ENCODE measurements around the gene GPR4.
"Not testable (repeated sequence)": the region's sequence is repeated elsewhere in the genome, so short reads cannot be mapped to it uniquely, and the experiment has no call there.

The GPR4 gene

DNA sequence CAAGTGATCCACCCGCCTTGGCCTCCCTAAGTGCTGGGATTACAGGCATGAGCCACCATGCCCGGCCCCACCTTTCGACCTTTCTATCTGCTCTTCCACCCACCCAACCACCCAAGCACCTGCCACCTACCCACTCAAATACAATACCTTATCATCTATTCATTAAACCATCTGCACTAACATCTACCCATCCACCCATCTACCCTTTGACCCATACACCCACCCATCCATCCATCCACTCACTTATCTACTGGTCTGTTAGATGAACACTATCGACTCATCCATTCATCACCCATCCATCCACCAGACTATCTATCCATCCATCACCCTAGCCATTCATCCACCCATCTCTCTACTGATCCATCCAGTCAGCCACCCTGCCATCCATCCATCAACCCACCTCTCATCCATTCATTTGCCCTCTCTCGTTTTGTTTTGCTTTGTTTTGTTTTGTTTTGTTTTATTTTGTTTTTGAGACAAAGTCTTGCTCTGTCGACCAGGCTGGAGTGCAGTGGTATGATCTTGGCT is 20.0 kb upstream of the GPR4 start:
- DNase-seq, result no peak

DNA sequence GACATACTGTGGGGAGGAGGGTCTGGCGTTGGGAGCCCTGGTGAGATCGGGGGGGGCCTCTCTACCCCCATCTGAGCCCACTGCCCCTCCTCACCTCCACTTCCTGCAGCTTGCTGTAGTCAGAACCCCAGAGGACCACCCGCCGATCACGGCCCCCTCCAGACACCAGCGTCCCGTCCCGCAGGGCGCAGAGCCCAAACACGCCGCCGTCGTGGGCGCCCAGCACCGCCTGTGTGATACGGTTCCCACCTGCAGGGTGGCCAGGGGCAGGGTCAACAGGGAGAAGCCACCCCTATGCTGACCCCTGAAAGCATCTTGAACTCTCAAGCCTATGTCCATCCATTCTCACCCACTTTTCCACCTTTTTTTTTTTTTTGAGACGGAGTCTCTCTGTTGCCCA is 19.4 kb upstream of the GPR4 start:
- no peak for DNase-seq

DNA sequence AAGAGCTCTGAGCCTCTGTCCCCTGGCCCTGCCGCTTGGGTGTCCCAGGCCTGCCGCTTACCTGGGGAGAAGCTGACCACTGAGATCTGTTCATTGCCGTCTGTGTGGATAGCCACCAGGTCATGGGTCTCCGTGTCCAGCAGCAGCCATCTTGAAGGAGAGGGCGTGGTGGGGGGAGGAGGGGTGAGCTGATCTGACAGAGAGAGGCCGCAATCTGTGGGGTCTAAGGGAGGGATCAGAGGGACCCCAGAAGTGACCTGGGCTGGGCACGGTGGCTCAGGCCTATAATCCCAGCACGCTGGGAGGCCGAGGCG is 14.6 kb upstream of the GPR4 start:
- no peak for DNase-seq

DNA sequence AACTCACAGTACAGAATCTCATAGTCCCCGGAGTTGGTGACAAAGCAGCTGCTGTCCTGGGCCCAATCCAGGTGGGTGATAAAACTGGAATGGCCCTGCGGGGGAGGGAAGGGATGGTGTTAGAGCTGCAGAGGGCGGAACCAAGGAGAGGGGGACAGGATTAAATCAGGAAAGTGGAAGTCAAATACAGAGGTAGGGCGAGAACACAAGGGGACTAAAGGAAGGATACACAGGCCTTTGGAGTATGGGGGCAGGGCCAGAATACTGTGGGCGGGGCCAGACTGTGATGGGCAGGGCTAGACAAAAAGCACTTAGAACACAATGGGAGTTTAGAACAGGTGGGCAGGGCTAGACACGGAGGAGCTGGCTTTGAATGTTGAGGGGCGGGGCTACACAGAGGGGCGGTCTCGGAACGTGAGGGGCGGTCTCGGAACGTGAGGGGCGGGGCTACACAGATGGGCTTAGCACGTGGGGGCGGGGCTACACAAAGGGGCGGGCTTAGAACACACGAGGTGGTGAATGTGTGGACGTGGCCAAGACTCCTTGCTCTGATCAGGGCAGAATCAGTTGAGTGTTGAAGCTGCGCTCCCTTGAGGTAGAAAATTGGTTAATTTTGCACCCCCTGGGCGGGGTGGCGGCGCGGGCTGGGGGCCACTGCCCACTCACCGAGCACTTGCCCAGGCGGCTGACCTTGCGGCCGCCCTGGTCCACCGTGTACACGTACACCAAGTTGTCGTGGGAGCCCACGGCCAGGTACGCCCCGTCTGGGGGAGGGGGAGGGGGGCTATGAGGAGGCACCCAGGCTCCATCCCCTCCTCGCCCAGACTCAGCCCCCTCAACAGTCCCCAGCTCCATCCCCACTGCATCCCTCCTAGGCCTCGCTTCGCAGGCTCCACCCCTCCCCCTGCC is 14.0 kb upstream of the GPR4 start:
- DNase-seq, result peak; percentile 14

DNA sequence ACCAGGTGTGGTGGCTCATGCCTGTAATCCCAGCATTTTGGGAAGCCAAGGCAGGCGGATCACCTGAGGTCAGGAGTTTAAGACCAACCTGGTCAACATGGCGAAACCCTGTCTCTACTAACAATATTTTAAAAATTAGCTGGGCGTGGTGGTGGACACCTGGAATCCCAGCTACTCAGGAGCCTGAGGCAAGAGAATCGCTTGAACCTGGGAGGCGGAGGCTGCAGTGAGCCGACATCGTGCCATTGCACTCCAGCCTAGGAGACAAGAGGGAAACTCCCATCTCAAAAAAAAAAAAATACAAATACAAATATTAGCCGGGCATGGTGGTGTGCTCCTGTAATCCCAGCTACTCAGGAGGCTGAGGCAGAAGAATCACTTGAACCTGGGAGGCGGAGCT is 13.0 kb upstream of the GPR4 start:
- DNase-seq, result not testable (repeated sequence)

DNA sequence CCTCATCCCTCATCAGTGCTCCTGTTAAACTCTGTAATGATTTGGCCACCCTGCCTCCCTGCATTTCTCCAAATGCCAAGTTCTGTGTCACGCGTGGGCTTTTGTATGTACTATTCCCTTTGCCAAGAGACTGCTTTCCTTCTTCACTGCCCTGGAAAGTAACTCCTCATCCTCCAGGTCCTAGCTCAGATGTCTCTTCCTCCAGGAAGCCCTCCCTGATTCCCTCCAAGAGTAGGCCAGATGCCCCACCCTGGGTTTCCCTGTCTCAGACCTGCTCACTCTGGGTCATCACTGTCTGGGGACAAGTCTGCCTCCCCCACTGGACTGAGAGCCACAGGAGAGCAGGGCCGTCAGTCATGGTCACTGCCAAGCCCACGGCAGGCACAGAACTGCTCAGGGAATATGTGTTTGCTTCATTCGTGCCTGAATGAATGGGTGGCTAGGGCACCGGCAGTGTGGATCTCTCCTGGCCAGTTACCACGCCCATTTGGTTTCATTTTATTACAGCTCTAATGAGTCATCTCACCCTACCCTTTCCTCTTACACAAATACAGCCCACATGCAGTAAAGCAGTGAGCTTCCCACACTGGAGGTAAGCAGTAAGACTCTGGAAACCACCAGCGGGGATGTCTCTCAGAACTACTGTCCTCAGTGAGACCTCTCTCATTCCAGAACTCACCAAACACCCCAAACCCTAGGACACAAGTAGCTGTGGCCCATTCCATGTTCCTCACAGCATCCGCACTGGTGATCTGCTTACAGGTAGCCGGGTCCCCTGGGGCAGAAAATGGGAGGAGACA is 12.1 kb upstream of the GPR4 start:
- DNase-seq, result no peak

DNA sequence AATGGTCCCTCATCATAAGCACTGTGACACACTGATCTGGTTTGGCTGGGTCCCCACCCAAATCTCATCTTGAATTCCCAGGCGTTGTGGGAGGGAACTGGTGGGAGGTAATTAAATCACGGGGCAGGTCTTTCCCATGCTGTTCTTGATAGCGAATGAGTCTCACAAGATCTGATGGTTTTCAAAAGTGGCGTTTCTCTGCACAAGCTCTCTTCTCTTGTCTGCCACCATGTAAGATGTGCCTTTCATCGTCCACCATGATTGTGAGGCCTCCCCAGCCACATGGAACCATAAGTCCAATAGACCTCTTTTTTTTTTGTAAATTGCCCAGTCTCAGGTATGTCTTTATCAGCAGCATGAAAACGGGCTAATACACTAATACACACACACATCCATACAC is 6.9 kb upstream of the GPR4 start:
- DNase-seq, result no peak

DNA sequence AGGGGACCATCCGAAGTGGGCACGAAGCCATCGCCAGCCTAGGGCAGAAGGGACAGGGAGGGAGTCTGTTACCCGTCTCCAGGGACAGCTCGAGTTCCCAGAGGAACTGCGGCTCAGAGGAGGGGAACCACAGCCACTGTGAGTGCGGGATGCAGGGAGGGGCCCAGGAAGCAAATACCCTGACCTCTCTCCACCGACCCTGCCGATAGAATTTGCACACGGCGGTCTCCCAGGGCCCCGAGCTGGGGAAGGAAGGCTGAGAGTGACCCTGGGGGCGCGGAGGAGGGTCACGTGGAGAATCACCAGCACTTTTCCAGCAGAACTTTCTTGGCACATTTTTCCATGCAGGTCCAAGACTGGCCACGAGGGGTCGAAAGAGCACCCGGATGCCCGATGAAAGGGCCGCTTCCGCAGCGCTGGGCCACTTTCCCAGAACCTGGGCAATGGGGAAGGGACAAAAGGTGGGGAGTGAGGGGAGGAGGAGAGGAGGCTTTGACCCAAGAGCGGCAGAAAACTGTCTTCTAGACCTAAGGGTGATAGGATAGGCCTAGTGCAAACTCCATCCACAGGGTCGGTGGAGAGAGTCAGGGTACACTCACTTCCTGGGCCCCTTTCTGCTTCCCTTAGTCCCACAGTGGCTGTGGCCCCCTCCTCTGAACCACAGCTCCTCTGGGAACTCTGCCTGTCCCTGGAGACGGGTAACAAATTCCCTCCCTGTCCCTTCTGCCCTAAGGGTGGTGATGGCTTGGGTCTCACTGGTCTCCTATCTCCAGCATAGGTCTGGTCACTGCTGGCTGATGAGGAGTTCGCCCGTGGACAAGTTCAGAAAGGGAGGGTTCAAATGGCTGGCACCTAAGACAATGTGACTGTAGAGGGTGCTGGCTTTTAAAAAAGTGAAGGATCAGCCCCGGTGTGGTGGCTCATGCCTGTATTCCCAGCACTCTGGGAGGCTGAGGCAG is 5.3 kb upstream of the GPR4 start:
- peak; percentile 9 for DNase-seq

DNA sequence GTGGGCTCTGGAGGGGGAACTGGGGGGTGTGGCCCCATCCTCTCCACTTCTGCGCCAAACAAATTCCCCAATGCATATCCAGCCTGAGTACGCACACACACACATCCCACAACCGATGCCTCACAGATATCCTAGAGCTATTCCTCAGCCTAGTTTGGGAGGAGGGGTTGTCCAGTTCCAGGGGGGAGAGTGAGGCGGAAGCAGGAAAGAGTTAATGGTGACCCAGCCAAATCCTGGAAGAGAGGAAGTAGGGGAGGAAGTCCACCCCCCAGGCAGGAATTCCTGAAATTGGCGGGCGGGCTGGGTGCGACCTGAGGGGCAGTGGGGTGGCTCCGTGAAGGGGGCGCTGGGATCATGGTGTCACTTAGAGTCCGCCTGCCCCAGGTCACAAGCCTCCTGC is 897 bp downstream of the GPR4 start:
- no peak for DNase-seq

DNA sequence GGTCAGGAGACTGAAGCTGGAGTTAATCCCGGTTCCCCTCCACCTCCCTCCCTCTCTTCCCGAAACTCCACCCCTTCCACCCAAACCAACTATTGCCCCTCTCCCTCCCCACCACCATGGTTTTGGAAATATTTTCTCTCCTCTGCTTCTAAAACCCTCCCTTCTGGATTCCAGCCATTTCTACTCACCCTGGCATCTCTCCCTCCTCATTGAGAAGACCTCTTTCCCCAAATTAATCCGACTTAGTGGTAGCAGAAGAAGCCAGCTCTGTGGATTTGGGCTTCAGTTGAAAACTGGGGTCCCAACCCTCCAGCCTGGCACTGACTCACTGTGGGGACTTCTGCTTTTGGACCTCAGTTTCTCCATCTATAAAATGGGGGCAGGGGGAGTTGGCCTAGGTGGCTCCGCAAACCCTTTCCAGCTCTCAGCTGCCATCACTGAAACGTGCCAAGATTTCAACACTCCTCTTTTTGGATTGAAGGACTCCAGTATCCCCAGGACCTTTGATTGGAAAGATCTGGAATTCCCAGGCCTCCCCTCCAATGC is 1.6 kb downstream of the GPR4 start:
- no peak for DNase-seq

DNA sequence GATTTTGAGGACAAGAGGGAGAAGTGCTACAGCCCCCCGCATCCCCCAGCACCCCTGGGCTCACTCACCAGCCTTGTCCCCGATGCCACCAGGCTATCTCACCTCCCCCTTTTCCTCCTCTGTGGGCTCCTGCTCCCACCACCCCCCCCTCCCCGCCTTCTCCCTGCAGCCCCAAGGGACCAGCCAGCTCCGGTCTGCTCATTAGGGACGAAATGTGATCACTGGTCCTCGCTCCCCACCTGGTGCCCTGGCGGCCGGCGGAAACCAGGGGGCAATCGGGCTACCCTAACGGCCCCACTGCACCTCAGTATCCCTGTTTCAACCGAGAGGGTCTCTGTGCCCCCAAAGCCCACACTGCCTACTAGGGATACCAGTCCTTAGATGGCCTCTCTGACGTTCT is 2.7 kb downstream of the GPR4 start:
- DNase-seq, result no peak

DNA sequence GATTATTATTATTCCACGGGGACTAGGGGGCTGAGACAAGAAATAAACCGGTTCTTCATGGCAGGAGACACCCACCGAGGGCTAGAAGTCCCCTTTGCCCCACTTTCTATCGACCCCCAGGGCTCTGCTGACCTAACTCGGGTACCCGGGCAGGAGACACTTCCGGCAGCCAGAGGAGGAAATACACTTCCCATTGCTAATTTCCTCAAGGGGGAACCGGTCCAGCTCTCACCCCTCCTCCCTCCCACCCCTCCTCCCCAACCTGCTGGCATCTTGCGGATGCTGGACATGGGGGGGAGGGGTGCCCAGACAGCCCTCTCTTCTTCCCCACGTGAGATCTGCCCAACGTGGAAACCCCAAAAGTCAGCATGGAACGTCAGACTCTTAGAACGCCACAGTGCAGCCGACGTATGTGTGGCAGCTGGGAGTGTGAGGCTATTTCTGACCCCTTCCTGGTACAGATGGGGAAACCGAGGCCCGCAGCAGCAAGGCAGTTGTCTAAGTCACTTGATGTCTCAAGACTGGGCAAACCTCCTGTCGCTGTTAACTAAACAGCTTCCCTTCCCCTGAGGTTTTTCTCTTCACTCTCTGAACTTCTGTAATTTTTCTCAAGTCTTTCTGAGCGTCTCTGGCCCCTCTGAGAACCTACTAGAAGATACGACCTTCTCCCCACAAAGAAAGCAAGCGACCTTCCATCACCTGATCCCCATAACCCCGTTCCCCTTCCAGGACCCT is 3.6 kb downstream of the GPR4 start:
- no peak for DNase-seq

DNA sequence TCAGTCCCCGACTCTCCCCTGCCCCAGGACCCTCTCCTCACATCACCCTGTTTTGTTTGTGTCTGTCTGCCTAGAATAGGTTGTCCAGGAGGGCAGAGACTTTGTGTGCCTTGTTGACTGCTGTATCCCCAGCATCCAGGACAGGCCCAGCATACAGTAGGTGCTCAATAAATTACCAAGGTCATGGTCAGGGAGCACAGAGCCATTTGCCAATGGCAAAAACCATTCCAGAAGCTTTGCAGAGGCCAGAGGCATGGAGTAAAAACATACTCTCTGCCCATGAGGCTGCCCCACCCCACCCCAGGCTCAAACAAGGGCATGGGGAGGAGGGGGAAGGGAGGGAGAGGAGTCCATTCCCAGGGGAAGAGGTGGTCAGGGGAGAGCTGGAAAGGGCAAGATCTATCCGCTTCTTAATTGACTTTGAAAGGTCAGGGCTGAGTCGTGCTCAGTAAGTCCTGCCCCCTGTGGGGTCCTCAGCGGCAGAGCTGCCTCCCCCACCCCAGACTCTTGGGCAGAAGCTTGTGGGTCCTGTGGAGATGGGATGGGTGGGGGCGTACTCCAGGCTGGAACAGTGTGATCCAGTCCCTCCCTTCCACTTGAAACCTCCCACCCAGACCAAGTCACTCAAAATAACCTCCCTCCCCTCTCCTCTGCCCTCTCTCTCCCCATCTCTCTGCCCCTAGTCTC is 4.4 kb downstream of the GPR4 start:
- DNase-seq, result no peak

DNA sequence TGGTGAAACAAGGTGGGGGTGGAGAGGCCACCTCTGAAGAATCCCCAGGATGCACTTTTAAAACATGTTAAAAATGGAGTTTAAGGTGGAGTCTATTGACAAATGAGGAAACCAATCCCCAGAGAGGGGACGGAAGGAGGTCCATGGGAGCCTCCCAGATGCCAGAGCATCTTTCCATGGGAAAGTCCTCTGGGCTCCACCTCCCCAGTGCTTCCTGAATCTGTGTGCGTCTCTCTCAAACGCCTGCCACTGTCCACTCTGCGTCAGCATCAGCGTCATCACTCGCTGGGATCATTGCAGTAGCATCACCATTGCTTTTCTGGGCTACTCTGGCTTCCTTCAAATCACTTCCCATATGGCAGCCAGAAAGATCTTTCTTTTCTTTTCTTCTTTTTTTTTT is 6.2 kb downstream of the GPR4 start:
- no peak for DNase-seq

DNA sequence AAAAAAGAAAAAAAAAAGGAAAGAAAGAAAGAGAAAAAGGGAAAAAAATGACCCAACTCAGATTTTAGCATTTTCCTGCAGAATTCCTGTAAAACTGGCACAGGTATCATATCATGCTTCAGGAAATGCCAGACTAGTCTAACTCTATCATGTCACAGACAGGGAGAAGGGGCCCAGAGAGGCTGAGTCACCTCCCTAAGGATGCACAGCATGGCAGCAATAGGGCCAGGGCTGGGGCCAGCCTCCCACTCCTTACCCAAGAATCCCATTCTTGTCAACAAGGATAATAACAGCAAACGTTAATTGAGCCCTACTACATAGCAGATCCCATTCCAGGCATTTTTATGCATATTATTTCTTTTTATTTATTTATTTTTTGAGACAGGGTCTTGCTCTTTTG is 8.5 kb downstream of the GPR4 start:
- no peak for DNase-seq

DNA sequence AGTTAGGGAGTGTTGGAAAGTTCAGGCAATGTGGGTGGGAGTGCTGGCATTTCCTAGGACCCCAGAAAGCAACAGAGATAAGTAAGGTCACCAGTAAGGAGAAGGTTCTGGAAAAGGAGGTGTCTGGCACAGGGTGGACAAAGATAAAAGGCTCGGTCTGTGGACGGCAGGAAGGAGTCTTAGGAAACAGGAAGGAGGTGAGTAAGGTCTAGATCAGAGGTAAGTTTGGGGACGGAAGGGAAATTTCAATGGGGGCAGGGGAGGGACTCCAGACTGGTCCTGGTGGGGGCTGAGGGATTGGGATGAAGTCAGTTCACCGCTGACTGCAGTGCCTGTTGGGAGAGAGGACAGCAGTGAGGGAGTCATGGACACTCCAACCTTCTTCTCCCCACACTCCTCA is 9.6 kb downstream of the GPR4 start:
- DNase-seq, result no peak

DNA sequence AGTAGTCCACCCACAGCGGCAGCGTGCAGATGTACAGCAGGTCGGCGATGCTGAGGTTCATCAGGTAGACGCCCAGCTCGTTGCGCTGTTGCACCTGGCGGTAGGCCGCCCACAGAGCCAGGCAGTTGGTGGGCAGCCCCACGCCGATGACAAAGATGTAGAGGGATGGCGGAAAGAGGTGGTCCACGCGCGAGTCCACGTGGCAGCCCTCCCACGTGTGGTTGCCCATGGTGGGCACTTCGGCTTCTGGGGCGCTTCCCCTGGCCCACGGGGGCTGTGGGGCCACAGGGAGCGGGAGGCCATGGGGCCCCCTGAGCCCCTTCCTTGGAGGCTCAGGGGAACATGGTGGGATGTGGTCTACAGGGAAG is 10.4 kb downstream of the GPR4 start:
- no peak for DNase-seq

DNA sequence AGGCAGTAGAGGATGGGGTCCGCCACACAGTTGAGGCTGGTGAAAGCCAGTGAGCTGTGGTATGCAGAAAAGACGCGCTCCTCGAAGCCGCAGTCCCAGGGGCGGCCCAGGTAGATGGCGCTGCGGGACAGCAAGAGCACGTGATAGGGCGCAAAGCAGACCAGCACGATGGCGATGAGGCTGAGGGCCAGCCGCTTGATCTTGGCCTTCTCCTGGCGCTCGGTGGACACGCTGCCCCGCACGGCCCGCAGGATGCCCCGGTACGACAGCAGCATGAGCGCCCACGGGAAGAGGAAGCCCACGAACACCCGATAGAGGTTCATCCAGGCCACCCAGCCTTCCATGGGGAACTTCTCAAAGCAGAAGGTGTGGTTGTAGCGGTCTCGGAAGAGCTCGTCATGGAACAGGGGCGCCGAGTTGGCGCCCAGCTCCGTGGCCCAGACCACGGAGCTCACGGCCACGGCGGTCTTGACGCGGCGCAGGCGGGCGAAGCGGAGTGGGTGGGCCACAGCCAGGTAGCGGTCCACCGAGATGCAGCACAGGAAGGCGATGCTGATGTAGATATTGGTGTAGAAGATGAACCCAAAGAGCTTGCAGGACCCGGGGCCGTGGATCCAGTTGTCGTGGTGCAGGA is 10.9 kb downstream of the GPR4 start:
- DNase-seq, result no peak

DNA sequence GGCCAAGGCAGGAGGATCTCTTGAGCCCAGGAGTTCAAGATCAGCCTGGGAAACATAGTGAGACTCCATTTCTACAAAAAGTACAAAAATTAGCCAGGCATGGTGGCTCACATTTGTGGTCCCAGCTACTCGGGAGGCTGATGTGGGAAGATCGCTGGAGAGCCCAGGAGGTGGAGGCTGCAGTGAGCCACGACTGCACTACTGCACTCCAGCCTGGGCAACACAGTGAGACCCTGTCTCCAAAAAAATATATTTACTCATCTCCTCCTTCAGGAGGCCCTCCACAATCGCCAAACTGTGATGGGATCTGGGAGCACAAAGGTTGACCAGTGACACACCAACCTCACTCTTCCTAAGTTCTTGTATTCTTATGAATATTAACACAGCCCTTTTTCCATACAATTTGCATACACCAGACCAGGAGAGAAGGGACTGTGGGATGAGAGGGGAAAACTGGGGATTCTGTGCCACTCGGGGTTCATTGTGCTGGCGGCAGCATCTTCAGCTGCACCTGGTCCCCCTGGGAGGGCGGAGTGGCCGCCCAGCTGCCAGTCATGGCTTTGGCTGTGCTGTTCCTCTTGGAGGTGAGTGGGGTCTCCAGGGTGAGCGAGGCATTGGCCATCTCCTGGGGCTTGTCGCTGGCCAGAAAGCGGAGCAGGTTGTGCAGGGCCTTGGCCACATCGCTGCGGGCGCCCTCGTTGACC is 11.6 kb downstream of the GPR4 start:
- DNase-seq, result no peak

DNA sequence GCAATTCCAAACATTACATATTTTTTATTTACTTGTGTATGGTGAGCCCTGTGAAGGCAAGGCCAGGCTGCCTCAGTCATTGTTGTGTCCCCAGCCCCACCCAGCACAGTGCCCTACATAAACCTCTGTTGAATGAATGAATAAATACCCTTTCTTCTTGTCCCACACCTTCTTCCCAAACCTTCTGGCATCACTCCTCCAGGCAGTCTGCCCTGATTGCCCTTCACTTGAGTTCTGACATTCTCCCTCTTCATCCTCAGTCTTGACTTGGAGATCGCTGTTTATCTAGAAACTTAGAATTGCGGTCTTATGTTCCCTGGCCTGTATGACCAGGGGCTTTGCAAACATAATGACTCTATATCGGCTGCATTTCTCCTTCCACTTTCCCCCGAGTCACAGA is 12.2 kb downstream of the GPR4 start:
- DNase-seq, result no peak

Data from NCI-H2227 treated with DMSO at 0.1 percent for 48 hours (cell line).